Esophagus mucosa (tissue), 1 donor: ENCODE measurements around the gene UCHL5. TPM values are rescaled to one million over a fixed set of nuclear protein-coding genes. Genes with fewer than 3 reads are reported as not detected.

Experiments
- ATAC-seq: fragments of 200-7000 bp; cut with Tn5 transposase; one replicate; pipeline ENCODE4 v1.9.1; 2020
- total RNA-seq: library from RNA; stranded (reverse); gene quantifications from one replicate; pipeline ENCODE4 v1.2.4, GENCODE V29; 2023
- donor health status: DM: yes; HTN: yes; CAD: no.

UCHL5 gene
- total RNA-seq, 1 donor from 2014 or later, result 34.0 TPM

DNA sequence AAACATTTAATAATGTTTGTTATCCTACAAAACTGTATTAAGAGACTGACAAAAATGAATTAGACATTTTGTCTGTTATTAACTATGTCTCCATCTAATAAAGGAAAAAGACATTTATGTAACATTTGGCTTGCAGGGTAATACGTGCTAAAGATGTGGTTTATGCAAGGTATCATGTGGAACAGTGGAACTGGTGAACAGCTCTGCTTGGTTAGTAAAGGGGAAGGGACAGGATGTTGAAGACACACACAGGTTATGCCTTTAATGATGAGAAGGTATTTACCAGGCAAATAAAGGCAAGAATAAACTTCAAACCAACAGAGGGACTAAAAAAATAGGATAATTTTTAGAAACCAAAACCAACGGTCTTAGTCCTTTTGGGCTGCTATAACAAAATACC lies 93.1 kb downstream of the UCHL5 start:
- ATAC-seq, result no peak

DNA sequence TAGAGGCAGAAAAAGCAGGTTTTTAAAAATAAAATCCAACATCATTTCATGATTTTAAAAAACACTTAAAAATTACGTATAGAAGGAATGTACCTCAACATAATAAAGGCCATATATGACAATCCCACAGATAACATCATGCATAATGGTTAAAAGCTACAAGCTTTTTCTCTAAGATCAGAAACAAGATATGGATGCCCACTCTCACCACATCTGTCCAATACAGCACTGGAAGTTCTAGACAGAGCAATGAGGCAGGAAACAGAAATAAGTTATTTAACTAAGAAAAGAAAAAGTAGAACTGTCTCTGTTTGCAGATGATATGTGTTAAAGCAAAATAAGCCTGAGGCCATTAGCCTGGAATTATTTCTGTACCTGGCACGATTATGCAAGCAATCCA lies 96.3 kb downstream of the UCHL5 start:
- no peak for ATAC-seq

Other genes with a start within 250 kb of the UCHL5 start
- gene RO60, start 252 bp upstream of the UCHL5 start, total RNA-seq, result 26.1 TPM
- gene GLRX2, start 46.1 kb upstream of the UCHL5 start, total RNA-seq, result 15.7 TPM
- 33.1 TPM for gene CDC73, start 62.7 kb upstream of the UCHL5 start, total RNA-seq
- 0.04 TPM for gene B3GALT2, start 127.3 kb upstream of the UCHL5 start, total RNA-seq